ENCODE results near the gene NFXL1.

NFXL1 gene

GRCh38 chr4:47882228-47882627 lies 32.2 kb downstream of the NFXL1 start:
- no peak for DNase-seq (ENCODE audit: low read depth)

- DNase-seq (ENCODE audit: low read depth) = no peak
These were observed 34.9 kb downstream of the NFXL1 start for GRCh38 chr4:47879458-47879857.

- DNase-seq (ENCODE audit: low read depth) = no peak
These were observed 37.4 kb downstream of the NFXL1 start for GRCh38 chr4:47876784-47877546.

- no peak for DNase-seq (ENCODE audit: low read depth)
These were observed 38.1 kb downstream of the NFXL1 start for GRCh38 chr4:47876310-47876709.

- no peak for DNase-seq (ENCODE audit: low read depth)
These were observed 40.4 kb downstream of the NFXL1 start for GRCh38 chr4:47873877-47874541.

GRCh38 chr4:47863486-47863885 lies 50.9 kb downstream of the NFXL1 start:
- no peak for DNase-seq (ENCODE audit: low read depth)

DNA sequence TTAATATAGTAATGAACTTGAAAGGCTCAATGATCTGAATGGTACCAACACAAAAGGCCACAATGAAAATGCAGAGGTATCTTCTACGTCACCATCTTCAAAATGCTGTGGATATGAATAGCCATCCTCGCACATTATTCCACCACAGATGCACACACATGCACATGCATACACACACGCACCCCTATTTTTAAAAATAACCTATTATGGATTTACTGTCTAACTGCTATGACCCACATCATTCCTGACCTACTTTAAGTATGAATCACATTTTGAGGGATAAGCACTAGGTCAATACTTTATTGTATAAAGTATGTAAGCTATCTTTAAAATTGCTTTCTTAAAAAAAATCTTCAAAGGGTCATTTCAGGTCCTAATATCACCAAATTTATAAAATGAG lies 52.1 kb downstream of the NFXL1 start:
- DNase-seq (ENCODE audit: low read depth) = no peak

- no peak for DNase-seq (ENCODE audit: low read depth)
These were observed 54.1 kb downstream of the NFXL1 start for GRCh38 chr4:47860305-47860704.

GRCh38 chr4:47858006-47858405 lies 56.4 kb downstream of the NFXL1 start:
- DNase-seq (ENCODE audit: low read depth) = no peak

- no peak for DNase-seq (ENCODE audit: low read depth)
These were observed 57.7 kb downstream of the NFXL1 start for GRCh38 chr4:47856713-47857112.

DNA sequence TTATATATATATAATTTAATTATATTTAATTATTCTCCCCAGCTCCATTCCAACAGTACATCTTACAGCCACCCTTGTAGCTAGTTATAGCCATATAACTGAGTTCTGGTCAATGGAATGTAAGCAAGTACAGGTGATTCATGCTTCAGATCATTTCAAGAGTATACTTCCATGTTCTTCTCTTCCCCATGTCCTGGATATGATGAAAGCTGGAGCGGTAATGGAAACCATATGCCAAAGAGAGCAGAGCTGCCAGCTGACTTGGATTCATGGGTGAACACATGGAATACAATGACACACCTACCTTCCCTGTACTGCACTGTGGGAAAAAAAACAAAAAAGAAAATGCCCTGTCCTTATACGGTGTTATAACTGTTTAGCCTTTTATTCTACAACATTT lies 59.0 kb downstream of the NFXL1 start:
- no peak for DNase-seq (ENCODE audit: low read depth)

DNA sequence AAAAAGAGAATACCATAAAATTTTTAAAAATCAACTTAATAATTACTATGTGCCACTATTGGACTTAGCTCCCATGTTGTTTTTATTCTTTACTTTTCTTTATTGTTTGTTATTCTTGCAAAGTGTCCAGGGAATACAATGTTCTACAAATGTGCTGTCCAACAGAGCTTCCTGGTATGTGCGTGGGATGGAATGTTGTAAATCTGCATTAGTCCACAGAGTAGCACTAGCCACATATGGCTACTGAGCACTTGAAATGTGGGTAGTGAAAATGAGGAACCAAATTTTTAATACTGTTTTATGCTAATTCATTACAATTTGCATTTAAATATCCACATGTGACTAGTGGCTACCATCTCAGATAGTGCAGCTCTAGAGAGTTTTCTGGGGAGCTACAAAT lies 62.2 kb downstream of the NFXL1 start:
- no peak for DNase-seq (ENCODE audit: low read depth)

- no peak for DNase-seq (ENCODE audit: low read depth)
These were observed 64.9 kb downstream of the NFXL1 start for GRCh38 chr4:47849466-47849865.

DNA sequence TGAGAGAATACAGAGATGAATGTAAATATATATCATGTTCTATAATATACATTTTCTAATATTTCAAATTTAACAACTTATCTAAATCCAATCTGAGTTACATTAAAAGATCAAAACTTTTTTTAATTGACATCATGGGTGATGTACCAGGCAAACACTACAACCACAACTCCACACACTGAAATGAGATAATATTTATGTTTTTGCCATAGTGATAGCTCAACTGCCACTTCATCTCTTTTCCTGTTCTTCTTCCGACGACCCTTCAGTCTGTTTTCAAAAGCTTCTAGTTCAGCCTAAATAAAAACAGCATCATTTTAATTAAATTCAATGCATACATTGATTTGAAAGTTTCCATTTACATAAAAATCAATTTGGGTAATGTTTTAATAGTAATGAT lies 66.3 kb downstream of the NFXL1 start:
- no peak for DNase-seq (ENCODE audit: low read depth)

GRCh38 chr4:47842985-47843384 lies 71.4 kb downstream of the NFXL1 start:
- no peak for DNase-seq (ENCODE audit: low read depth)

DNA sequence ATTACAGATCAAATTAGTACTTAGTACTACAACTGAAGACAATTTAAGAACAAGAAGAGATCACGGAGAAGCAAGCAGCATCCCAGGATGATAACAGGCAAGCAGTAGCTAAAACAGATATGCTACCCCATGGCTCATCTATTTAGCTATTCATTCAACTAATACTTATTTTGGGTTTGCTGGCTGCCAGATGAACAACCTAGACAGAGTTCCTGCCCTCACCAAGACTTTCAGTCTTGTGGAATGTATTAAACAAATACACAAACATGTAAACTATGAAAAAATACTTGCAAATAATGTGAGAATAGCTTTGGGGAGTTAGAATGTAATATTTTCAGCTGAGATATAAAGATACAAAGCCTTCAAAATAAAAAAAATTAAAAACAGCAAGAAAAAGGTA lies 74.1 kb downstream of the NFXL1 start:
- DNase-seq (ENCODE audit: low read depth) = no peak

GRCh38 chr4:47839259-47839658 lies 75.1 kb downstream of the NFXL1 start:
- peak; percentile 48 for DNase-seq (ENCODE audit: low read depth)

DNA sequence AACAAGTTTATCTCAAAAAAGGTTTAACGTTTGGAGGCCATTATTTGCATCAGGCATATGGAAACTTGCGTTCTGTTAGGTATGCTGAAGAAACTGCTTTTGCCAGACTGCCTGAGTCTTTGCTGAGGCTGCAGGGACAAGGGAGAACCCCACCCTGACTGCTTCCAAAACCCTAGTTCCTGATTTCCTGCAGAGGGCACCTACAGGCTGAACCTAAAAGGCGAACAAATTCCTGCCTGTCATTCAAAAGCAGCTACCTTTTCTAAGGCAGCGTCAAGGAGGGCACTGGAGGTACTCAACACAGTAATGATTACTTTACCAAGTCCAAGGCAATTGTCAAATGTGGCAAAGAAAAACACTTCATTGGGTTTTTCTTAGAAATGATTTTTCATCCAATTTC lies 75.9 kb downstream of the NFXL1 start:
- no peak for DNase-seq (ENCODE audit: low read depth)

GRCh38 chr4:47837908-47838294 lies 76.5 kb downstream of the NFXL1 start, which contains the start of gene CORIN:
Gene CORIN, minus strand, starts transcription at chr4:47838067. Its CDS starts 118 bp downstream, at chr4:47837949.
- DNase-seq (ENCODE audit: low read depth) = no peak

GRCh38 chr4:47837094-47837907 lies 77.1 kb downstream of the NFXL1 start:
- peak; percentile 19 for DNase-seq (ENCODE audit: low read depth)

- DNase-seq (ENCODE audit: low read depth) = peak; percentile 42
These were observed 77.7 kb downstream of the NFXL1 start for GRCh38 chr4:47836641-47837093.

DNA sequence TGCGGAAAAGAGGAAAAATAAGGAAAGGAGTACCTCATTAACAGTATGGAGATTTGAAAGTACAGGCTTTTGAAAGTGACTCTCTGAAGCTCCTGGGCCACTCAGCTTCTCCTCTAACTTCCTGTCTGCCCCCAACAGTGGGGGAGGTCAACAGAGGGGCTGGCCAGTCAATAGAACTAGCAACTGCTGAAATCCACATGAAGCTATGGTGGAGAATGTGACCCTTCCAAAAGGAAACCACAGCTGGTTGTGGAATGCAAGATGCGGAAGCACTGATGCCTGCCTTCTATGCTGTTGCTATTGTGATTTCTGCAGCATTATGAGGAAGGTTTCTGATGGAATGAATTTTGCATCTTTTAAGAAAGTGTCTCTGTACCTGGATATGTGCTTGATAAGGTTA lies 78.9 kb downstream of the NFXL1 start:
- no peak for DNase-seq (ENCODE audit: low read depth)

All from activated T-helper 9 cell treated with anti-CD3 and anti-CD28 coated beads, Interleukin-2, amount 50 U/mL, for 16 hours (primary cell).